Uterus (tissue), 2 donors: ENCODE data around the gene GREB1.

Experiments
- POLR2A ChIP-seq, 2 donors: fragments of 450-650 bp; IDR thresholded peaks; one replicate each; pipeline ENCODE4 v1.6.1; 2016; ENCODE audit warnings: antibody characterized with exemption in 2 of 2, mild to moderate bottlenecking in 1 of 2, moderate library complexity in 1 of 2
- TF ChIP-seq, protein P1 (sequence below), 4 experiments: fragments of 200-600 bp in 2 of 4; fragments of 450-650 bp in 2 of 4; sonication (generic) in 2 of 4; IDR thresholded peaks; one replicate each; pipeline ENCODE4 v1.5.1; 2016 to 2019; ENCODE audit warnings: antibody characterized with exemption in 4 of 4, mild to moderate bottlenecking in 2 of 4, moderate library complexity in 1 of 4

- TF ChIP-seq, protein P1, sequence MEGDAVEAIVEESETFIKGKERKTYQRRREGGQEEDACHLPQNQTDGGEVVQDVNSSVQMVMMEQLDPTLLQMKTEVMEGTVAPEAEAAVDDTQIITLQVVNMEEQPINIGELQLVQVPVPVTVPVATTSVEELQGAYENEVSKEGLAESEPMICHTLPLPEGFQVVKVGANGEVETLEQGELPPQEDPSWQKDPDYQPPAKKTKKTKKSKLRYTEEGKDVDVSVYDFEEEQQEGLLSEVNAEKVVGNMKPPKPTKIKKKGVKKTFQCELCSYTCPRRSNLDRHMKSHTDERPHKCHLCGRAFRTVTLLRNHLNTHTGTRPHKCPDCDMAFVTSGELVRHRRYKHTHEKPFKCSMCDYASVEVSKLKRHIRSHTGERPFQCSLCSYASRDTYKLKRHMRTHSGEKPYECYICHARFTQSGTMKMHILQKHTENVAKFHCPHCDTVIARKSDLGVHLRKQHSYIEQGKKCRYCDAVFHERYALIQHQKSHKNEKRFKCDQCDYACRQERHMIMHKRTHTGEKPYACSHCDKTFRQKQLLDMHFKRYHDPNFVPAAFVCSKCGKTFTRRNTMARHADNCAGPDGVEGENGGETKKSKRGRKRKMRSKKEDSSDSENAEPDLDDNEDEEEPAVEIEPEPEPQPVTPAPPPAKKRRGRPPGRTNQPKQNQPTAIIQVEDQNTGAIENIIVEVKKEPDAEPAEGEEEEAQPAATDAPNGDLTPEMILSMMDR (IDR thresholded peaks at IDR 0.05) = no peak
- TF ChIP-seq POLR2A (IDR thresholded peaks at IDR 0.05) = no peak
Measured at GRCh38 chr2:11640132-11640531, 106.3 kb downstream of the GREB1 start.
